8988T (cell line): ENCODE data around the gene WWP2.
"Not testable (repeated sequence)": the region's sequence is repeated elsewhere in the genome, so short reads cannot be mapped to it uniquely, and the experiment has no call there.

Experiments used
- DNase-seq: peaks from one replicate; pipeline ENCODE4 v3.0.0; 2011

WWP2 gene

DNA sequence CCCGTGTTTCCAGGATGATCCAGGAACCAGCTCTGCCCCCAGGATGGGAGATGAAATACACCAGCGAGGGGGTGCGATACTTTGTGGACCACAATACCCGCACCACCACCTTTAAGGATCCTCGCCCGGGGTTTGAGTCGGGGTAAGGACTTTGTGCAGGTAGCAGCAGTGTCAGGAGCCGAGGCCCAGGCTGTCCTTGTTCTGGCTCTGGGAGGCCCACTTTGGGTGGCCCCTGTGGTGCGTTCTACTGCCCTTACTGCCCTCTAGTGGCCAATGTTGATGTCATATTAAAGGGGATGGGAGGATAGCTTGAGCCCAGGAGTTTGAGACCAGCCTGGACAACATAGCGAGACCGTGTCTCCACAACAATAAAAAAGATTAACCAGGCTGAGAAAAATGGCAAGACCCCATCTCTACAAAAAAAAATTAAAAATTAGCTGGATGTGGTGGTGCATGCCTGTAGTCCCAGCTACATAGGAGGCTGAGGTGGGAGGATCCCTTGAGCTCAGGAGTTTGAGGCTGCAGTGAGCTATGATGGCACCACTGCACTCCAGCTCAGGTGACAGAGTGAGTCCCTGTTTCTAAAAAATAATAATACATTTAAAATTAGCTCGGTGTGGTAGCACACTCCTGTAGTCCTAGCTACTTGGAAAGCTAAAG, 168.1 kb downstream of the WWP2 start:
- peak; percentile 94 for DNase-seq

DNA sequence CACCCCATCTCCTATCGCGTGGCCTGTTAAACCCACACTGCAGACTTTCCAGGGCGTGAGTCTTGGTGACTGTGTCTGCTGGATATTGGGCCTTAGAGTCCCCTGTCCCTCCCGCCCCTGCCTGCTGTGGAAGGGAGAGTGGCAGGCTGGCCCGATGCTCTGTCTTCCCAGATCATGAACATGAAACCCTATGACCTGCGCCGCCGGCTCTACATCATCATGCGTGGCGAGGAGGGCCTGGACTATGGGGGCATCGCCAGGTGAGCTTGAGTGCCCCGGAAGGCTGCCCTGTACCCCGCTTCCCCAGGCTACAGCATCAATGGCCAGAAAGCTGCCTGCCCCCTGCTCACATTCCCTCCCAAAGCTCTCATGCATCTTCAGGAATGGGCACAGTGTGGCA, 169.5 kb downstream of the WWP2 start:
- no peak for DNase-seq

DNA sequence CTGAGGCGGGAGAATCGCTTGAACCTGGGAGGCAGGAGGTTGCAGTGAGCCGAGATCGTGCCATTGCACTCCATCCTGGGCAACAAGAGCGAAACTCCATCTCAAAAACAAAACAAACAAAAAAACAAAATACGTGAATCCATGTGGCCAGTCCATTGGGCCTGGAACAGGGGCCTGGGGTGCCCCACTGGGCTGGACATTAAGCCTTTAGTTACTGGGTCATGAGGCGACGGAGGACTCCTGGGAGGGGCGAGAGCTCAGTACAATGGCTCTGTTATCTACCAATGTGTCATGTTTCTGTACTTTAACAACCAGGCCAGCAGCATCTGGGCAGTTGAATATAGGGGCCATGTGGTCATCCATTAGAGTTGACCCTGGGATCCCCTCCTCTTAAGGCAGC, 170.1 kb downstream of the WWP2 start:
- DNase-seq = no peak

GRCh38 chr16:69932691-69933392, 170.7 kb downstream of the WWP2 start:
- DNase-seq = no peak

- no peak for DNase-seq
Measured at GRCh38 chr16:69934044-69934443, 171.9 kb downstream of the WWP2 start.

- DNase-seq = no peak
Measured at GRCh38 chr16:69934751-69935150, 172.6 kb downstream of the WWP2 start.

GRCh38 chr16:69935278-69935711, 173.2 kb downstream of the WWP2 start:
- no peak for DNase-seq

DNA sequence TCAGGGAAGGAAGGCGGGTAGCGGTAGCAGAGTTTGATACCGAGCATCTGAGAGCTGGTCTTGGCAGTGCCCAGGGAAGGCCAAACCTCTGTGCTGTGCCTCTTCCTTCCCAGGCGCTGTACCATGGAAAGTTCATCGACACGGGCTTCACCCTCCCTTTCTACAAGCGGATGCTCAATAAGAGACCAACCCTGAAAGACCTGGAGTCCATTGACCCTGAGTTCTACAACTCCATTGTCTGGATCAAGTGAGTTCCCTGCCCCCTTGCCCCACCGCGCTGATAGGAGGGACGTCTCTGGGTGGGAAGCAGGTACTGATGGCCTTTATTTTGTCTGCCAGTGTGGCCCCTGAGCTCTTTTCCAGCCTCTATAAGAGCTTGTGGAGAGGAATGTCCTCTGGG, 173.6 kb downstream of the WWP2 start:
- DNase-seq = no peak

GRCh38 chr16:69936252-69936651, 174.1 kb downstream of the WWP2 start:
- DNase-seq = no peak

- DNase-seq = no peak
Measured at GRCh38 chr16:69936751-69937211, 174.6 kb downstream of the WWP2 start.

DNA sequence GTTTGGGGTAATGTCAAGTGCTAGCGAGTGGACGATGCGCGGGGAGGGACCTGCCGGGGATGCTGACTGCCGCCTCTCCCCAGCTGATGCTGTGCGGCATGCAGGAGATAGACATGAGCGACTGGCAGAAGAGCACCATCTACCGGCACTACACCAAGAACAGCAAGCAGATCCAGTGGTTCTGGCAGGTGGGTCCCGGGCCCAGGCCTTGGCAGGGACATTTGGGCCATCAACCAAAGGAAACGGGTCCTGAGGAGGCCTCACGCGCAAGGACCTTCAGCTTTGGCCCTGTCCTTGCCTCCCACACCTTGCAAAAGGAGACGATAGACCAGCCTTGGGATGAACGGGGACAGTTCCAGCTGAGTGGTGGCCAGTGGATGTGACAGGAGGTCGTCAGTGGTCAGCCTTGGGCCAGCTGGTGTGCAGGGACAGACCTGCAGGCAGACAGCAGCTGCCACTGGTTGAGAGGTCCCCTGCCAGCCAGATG, 175.4 kb downstream of the WWP2 start:
- peak; percentile 88 for DNase-seq

DNA sequence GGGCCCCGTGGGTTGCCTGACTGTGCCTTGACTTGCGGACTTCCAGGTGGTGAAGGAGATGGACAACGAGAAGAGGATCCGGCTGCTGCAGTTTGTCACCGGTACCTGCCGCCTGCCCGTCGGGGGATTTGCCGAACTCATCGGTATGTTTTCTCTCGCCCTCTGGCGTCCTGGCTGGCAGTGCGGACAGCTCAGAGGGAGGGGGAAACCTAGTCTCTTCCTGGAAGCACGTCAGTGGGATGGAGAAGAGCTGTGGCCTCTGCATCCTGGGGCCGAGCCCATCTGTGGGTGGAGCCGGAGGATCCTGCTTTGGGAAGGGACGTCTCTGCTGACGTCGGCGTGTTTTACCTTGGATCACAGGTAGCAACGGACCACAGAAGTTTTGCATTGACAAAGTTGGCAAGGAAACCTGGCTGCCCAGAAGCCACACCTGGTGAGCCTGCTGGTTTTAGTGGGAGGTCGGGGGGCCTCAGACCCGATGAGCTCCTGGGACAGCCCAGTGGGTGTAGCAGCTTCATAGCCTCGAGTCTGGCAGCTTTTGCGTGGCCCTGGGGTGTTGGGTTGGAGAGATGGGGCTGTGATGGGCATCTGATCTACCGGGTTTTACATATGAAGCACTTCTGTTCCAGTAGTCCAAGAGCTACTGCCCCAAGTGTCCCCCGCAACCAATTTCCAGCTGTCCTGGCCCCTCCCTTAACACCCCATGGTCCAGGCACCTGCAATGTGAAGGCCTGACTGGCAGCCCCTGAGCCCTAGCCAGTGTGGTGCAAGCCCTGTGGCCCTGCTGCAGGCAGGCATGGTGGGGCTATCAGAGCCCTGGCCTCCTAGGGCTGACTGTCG, 177.1 kb downstream of the WWP2 start:
- peak; percentile 26 for DNase-seq

DNA sequence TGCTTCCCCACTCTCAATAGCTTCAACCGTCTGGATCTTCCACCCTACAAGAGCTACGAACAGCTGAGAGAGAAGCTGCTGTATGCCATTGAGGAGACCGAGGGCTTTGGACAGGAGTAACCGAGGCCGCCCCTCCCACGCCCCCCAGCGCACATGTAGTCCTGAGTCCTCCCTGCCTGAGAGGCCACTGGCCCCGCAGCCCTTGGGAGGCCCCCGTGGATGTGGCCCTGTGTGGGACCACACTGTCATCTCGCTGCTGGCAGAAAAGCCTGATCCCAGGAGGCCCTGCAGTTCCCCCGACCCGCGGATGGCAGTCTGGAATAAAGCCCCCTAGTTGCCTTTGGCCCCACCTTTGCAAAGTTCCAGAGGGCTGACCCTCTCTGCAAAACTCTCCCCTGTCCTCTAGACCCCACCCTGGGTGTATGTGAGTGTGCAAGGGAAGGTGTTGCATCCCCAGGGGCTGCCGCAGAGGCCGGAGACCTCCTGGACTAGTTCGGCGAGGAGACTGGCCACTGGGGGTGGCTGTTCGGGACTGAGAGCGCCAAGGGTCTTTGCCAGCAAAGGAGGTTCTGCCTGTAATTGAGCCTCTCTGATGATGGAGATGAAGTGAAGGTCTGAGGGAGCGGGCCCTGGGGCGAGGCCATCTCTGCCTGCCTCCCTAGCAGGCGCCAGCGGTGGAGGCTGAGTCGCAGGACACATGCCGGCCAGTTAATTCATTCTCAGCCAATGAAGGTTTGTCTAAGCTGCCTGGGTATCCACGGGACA, 177.9 kb downstream of the WWP2 start:
- peak; percentile 20 for DNase-seq

GRCh38 chr16:69940676-69941075, 178.5 kb downstream of the WWP2 start:
- no peak for DNase-seq

GRCh38 chr16:69941251-69942098, 179.3 kb downstream of the WWP2 start:
- DNase-seq = no peak

DNA sequence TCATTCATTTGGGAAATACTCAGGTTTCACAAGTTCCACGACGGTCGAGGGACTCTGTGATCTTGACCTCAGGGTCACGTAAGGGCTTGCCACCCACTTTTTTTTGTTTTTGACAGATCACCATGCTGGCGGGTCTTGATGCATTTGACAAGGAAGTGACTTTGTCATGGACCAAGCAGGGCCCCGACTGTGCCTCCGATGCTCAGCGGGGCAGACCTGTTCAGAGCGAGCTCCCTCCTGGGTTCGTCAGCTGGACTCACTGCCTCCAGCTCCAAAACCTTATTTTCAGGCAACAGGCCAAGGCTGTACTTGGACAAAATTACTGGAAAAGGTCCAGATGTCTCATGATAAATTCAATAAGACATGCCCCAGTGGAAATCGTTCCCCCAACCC, 180.0 kb downstream of the WWP2 start:
- no peak for DNase-seq

DNA sequence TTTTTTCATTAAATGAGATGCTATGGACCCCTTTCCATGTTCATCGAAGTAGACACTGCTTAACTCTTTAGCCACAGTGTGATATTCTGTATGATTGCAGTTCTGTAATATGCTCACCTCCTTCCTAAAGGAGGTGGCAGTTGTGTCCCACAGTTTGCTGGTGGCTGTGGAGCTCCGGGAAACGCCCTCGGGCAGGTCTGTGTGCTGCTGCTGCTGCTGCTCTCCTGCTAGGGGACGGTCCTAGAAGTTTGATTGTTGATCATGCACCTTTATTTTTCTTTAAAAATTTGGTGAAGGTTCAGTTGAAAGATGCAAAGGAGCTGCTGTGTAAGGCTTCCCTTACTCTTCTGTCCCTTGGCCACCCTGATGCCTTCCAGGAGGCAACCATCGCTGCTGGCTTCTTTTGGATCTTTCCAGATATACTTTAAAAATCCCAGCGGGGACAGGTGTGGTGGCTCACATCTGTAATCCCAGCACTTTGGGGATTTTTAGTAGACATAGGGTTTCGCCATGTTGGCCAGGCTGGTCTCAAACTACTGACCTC, 180.6 kb downstream of the WWP2 start:
- no peak for DNase-seq

GRCh38 chr16:69943241-69944036, 181.3 kb downstream of the WWP2 start:
- DNase-seq = not testable (repeated sequence)

DNA sequence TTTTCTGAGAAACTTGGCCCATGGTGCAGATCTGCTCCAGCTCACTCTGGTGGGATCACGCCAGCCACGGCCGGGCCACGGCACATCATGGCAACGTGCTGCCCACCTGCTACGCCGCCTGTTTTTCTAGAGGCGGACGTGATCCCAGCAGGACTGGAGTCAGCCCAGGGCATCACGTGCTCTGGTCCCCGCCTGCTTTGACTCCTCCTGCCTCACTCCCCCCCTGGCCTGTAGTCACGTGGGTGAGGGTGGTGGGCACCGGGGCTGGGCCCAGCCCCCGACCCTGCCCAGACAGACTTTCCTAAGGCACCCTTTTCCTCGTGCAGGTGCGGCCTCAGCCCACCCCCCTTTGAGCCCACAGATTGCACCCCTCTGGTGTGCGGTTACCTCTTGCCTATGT, 188.3 kb downstream of the WWP2 start:
- not testable (repeated sequence) for DNase-seq

DNA sequence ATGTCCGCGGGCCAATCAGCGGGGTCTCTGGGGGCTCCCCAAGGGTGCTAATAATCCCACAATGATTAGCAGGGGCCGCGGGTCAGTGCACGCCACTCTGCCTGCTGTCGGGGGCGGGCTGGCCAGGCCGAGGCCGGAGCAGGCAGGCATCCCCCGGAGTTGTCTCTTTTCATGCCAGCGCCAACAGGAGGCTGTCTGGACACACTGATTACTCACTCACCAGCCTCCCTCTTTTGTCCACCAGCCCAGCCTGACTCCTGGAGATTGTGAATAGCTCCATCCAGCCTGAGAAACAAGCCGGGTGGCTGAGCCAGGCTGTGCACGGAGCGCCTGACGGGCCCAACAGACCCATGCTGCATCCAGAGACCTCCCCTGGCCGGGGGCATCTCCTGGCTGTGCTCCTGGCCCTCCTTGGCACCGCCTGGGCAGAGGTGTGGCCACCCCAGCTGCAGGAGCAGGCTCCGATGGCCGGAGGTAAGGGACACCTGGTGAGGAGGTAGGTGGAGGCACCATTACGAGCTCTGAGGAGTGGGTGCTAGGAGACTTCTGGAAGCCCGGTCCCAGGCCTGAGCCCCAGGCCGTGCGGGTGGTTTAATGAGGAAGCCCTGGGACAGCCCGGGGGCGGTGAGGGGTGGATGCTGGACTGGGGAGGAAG, 189.0 kb downstream of the WWP2 start, which contains the start of gene CLEC18A:
Gene CLEC18A, plus strand, starts transcription at position 318 of the 655 bp plus-strand sequence. Its CDS starts 33 bp downstream, at position 351.
- not testable (repeated sequence) for DNase-seq
